Nucleus accumbens (tissue), 56 donors: ENCODE results near the gene PI4KB.
A peak's percentile ranks its signal among the peaks of the same experiment; 100 is the strongest.

ENCODE experiments used
- DNase-seq, 56 donors: peaks; one replicate each; lab custom pipeline; 2025; lab: John Stamatoyannopoulos, UW

Gene PI4KB

GRCh38 chr1:151346769-151347522 is 19.7 kb upstream of the PI4KB start, which contains the start of gene RFX5:
TSS of gene RFX5 (minus strand) at chr1:151347252. CDS start at chr1:151346320, 932 bp downstream.
- peak; percentile 26 to 97 (median 88) for DNase-seq

GRCh38 chr1:151346082-151346768 is 19.0 kb upstream of the PI4KB start:
- DNase-seq, result no peak

GRCh38 chr1:151344291-151344690 is 17.1 kb upstream of the PI4KB start:
- DNase-seq, result no peak

- no peak for DNase-seq
Measured at GRCh38 chr1:151343587-151343986, 16.4 kb upstream of the PI4KB start.

GRCh38 chr1:151342569-151342968 is 15.4 kb upstream of the PI4KB start:
- no peak for DNase-seq

GRCh38 chr1:151342021-151342420 is 14.8 kb upstream of the PI4KB start:
- no peak for DNase-seq

- peak in 46 of 56 donors; percentile 2 to 68 (median 22) for DNase-seq
Measured at GRCh38 chr1:151340870-151341754, 13.9 kb upstream of the PI4KB start.

GRCh38 chr1:151336556-151336955 is 9.3 kb upstream of the PI4KB start:
- DNase-seq, result no peak

GRCh38 chr1:151334822-151335221 is 7.6 kb upstream of the PI4KB start:
- no peak for DNase-seq

- peak in 23 of 56 donors; percentile 6 to 71 (median 47) for DNase-seq
Measured at GRCh38 chr1:151327903-151328674, 873 bp upstream of the PI4KB start.

GRCh38 chr1:151326619-151327222 is 495 bp downstream of the PI4KB start:
- DNase-seq, result peak in 34 of 56 donors; percentile 5 to 80 (median 56)

- no peak for DNase-seq
Measured at GRCh38 chr1:151325646-151326429, 1.4 kb downstream of the PI4KB start.

- DNase-seq, result no peak
Measured at GRCh38 chr1:151325231-151325630, 2.0 kb downstream of the PI4KB start.

- no peak for DNase-seq
Measured at GRCh38 chr1:151324390-151324930, 2.8 kb downstream of the PI4KB start.

- DNase-seq, result peak in 1 of 56 donors; percentile 5
Measured at GRCh38 chr1:151318975-151319374, 8.2 kb downstream of the PI4KB start.

GRCh38 chr1:151315565-151316235 is 11.5 kb downstream of the PI4KB start:
- no peak for DNase-seq

GRCh38 chr1:151314137-151314875 is 12.9 kb downstream of the PI4KB start:
- DNase-seq, result peak in 55 of 56 donors; percentile 20 to 94 (median 83)
